ENCODE data around the gene EFCAB5. TPM values are rescaled to one million over a fixed set of nuclear protein-coding genes. Genes with fewer than 3 reads are reported as not detected.

EFCAB5 gene
- total RNA-seq, 4 donors from 2014 or later, result 0.17 to 0.78 TPM; not detected in 2

- no peaks in the 10 kb centered on the region for H3K27me3 ChIP-seq
- H3K36me3 ChIP-seq, result peaks cover 0 to 55% (median 30%) of the 10 kb centered on the region in 4 donors
- WGBS, result 94% methylated on average over 4 of the region's 4 CpGs
Observed at GRCh38 chr17:30124273-30124796, 182.9 kb downstream of the EFCAB5 start.

DNA sequence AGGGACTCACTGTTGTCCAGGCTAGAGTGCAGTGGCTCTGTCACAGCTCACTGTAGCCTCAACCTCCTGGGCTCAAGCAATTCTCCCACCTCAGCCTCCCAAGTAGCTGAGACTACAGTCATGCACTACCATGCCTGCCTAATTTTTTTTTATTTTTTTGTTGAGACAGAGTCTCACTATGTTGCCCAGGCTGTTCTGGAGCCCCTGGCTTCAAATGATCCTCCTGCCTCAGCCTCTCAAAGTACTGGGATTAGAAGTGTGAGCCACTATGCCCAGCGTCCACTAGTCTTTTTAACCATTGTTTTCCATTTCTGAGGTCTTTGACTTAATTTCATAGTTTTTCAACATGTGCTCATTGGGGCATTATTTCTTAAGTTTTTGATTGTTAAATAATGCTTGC, 188.7 kb downstream of the EFCAB5 start:
- TF ChIP-seq POLR2A (IDR thresholded peaks at IDR 0.05; ENCODE audit: low read depth), result no peak
- no peak for TF ChIP-seq POLR2AphosphoS5 (IDR thresholded peaks at IDR 0.05)
- TF ChIP-seq, protein P1, sequence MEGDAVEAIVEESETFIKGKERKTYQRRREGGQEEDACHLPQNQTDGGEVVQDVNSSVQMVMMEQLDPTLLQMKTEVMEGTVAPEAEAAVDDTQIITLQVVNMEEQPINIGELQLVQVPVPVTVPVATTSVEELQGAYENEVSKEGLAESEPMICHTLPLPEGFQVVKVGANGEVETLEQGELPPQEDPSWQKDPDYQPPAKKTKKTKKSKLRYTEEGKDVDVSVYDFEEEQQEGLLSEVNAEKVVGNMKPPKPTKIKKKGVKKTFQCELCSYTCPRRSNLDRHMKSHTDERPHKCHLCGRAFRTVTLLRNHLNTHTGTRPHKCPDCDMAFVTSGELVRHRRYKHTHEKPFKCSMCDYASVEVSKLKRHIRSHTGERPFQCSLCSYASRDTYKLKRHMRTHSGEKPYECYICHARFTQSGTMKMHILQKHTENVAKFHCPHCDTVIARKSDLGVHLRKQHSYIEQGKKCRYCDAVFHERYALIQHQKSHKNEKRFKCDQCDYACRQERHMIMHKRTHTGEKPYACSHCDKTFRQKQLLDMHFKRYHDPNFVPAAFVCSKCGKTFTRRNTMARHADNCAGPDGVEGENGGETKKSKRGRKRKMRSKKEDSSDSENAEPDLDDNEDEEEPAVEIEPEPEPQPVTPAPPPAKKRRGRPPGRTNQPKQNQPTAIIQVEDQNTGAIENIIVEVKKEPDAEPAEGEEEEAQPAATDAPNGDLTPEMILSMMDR (IDR thresholded peaks at IDR 0.05), result no peak
- TF ChIP-seq EP300 (IDR thresholded peaks at IDR 0.05), result no peak
- Histone ChIP-seq H3K4me3 (no peak overlapping the region), H3K4me1 (peaks cover 0 to 36% (median 10%) of the 10 kb centered on the region in 4 donors), H3K36me3 (peaks cover 0 to 51% (median 17%) of the 10 kb centered on the region in 4 donors), H3K9me3 (no peaks in the 10 kb centered on the region), H3K27me3 (no peaks in the 10 kb centered on the region), H3K27ac (replicated peaks in 1 of 4) (no peak overlapping the region)
- intact Hi-C loops (cut with DNase I), result no loop called here
- DNase-seq (ENCODE audit: extremely low spot score), result no peak
- WGBS, result 97% methylated on average over 1 of the region's 1 CpG

More at GRCh38 chr17:30124273-30124796, 182.9 kb downstream of the EFCAB5 start:
- Histone ChIP-seq H3K27ac (replicated peaks in 1 of 4) (no peak overlapping the region), H3K4me1 (peaks cover 3 to 63% (median 45%) of the 10 kb centered on the region in 4 donors), H3K9me3 (no peaks in the 10 kb centered on the region), H3K4me3 (no peak overlapping the region)
- TF ChIP-seq EP300 (IDR thresholded peaks at IDR 0.05), result no peak
- TF ChIP-seq, protein P1 (IDR thresholded peaks at IDR 0.05), result no peak
- no peak for TF ChIP-seq POLR2AphosphoS5 (IDR thresholded peaks at IDR 0.05)
- no peak for TF ChIP-seq POLR2A (IDR thresholded peaks at IDR 0.05; ENCODE audit: low read depth)
- no peak for DNase-seq (ENCODE audit: extremely low spot score)
- intact Hi-C loops (cut with DNase I), result loop anchor here (10.0 kb wide), 1 partner anchor 210 kb away; the partner anchor contains the start of gene TMIGD1

- 100% methylated on average over 3 of the region's 3 CpGs for WGBS
- Histone ChIP-seq H3K4me3 (no peak overlapping the region), H3K27me3 (no peaks in the 10 kb centered on the region), H3K9me3 (no peaks in the 10 kb centered on the region), H3K4me1 (peaks cover 0 to 18% (median under 1%) of the 10 kb centered on the region in 4 donors), H3K36me3 (peaks cover 0 to 58% (median 22%) of the 10 kb centered on the region in 4 donors), H3K27ac (replicated peaks in 1 of 4) (no peak overlapping the region)
- no peak for DNase-seq (ENCODE audit: extremely low spot score)
- intact Hi-C loops (cut with DNase I), result no loop called here
- TF ChIP-seq, protein P1 (IDR thresholded peaks at IDR 0.05), result no peak
- no peak for TF ChIP-seq EP300 (IDR thresholded peaks at IDR 0.05)
- no peak for TF ChIP-seq POLR2A (IDR thresholded peaks at IDR 0.05; ENCODE audit: low read depth)
- TF ChIP-seq POLR2AphosphoS5 (IDR thresholded peaks at IDR 0.05), result no peak
Observed at GRCh38 chr17:30132615-30133014, 191.2 kb downstream of the EFCAB5 start.

- Histone ChIP-seq H3K9me3 (no peaks in the 10 kb centered on the region), H3K36me3 (peaks cover 0 to 53% (median 19%) of the 10 kb centered on the region in 4 donors), H3K4me3 (no peak overlapping the region), H3K27ac (replicated peaks in 1 of 4) (no peak overlapping the region), H3K27me3 (no peaks in the 10 kb centered on the region), H3K4me1 (peaks cover 0 to 18% (median 6%) of the 10 kb centered on the region in 4 donors)
- no peak for DNase-seq (ENCODE audit: extremely low spot score)
- TF ChIP-seq POLR2AphosphoS5 (IDR thresholded peaks at IDR 0.05), result no peak
- TF ChIP-seq, protein P1 (IDR thresholded peaks at IDR 0.05), result no peak
- no peak for TF ChIP-seq EP300 (IDR thresholded peaks at IDR 0.05)
- TF ChIP-seq POLR2A (IDR thresholded peaks at IDR 0.05; ENCODE audit: low read depth), result no peak
- WGBS, result 93% methylated on average over 3 of the region's 3 CpGs
- intact Hi-C loops (cut with DNase I), result no loop called here
Observed at GRCh38 chr17:30133197-30133596, 191.8 kb downstream of the EFCAB5 start.

DNA sequence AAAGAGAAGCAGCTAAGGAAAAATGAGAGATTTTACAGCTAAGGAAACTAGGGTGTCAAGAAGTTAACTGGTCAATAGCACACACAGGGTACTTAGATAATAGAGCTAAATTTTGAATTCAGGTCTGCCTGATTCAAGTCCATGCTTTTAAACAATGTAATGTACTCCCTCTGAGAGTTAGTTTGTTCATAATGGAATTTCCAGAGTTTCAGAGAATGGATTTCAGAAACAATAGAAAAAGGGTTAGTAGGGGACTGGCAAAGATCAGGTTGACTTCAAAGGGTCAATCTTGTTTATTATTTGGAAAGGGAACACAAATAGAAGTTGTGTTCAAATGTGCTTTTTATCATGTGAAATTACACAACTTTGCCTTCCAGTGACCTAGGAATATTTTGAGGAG, 193.1 kb downstream of the EFCAB5 start:
- Histone ChIP-seq H3K27ac (replicated peaks in 1 of 4) (no peak overlapping the region), H3K9me3 (no peaks in the 10 kb centered on the region), H3K4me1 (peaks cover 0 to 18% (median 7%) of the 10 kb centered on the region in 4 donors), H3K36me3 (peaks cover 0 to 43% (median 18%) of the 10 kb centered on the region in 4 donors), H3K4me3 (no peak overlapping the region), H3K27me3 (no peaks in the 10 kb centered on the region)
- TF ChIP-seq POLR2A (IDR thresholded peaks at IDR 0.05; ENCODE audit: low read depth), result no peak
- no peak for TF ChIP-seq POLR2AphosphoS5 (IDR thresholded peaks at IDR 0.05)
- TF ChIP-seq, protein P1 (IDR thresholded peaks at IDR 0.05), result no peak
- no peak for TF ChIP-seq EP300 (IDR thresholded peaks at IDR 0.05)
- DNase-seq (ENCODE audit: extremely low spot score), result no peak
- intact Hi-C loops (cut with DNase I), result no loop called here

Data from esophagus muscularis mucosa (tissue), 4 donors.